Measurements from ENCODE around the gene POLR2F.

DNA sequence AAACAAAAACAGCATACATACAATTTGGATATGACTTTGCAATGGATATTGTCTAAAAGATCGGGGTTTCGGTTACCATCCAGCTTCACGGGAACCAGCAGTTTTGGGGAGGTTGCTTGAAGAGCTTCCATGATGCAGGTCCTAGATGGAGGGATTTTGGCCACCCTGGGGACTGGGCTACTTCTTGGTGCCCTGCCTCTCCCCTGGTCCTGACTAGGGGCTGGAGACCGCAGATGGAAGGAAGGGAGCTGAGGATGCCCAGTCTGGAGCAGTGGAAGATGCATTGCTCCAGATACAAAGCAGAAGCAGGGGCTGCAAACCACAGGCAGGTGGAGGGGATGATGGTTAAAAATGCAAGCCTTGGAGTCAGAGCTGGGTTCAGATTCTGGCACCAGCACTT is 17.4 kb downstream of the POLR2F start:
- TF ChIP-seq, protein P1, sequence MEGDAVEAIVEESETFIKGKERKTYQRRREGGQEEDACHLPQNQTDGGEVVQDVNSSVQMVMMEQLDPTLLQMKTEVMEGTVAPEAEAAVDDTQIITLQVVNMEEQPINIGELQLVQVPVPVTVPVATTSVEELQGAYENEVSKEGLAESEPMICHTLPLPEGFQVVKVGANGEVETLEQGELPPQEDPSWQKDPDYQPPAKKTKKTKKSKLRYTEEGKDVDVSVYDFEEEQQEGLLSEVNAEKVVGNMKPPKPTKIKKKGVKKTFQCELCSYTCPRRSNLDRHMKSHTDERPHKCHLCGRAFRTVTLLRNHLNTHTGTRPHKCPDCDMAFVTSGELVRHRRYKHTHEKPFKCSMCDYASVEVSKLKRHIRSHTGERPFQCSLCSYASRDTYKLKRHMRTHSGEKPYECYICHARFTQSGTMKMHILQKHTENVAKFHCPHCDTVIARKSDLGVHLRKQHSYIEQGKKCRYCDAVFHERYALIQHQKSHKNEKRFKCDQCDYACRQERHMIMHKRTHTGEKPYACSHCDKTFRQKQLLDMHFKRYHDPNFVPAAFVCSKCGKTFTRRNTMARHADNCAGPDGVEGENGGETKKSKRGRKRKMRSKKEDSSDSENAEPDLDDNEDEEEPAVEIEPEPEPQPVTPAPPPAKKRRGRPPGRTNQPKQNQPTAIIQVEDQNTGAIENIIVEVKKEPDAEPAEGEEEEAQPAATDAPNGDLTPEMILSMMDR (IDR thresholded peaks at IDR 0.05 in 4 of 5, conservative IDR thresholded peaks at IDR 0.05 in 1 of 5), result no peak
- no peak for TF ChIP-seq POLR2A (IDR thresholded peaks at IDR 0.05)
